ENCODE data around the gene FAM83E.

The FAM83E gene

GRCh38 chr19:48644355-48644754 lies 29.5 kb upstream of the FAM83E start:
- H3K4me3 ChIP-seq (ENCODE audit: severe bottlenecking) = no peak overlapping the region
- no peaks in the 10 kb centered on the region for H3K27me3 ChIP-seq (ENCODE audit: insufficient read depth, poor library complexity, severe bottlenecking)
- no peaks in the 10 kb centered on the region for H3K36me3 ChIP-seq (ENCODE audit: low read depth)
- H3K9me3 ChIP-seq (ENCODE audit: severe bottlenecking) = no peaks in the 10 kb centered on the region
- no peak for DNase-seq (ENCODE audit: low spot score)
- H3K27ac ChIP-seq (ENCODE audit: poor library complexity, severe bottlenecking) = no peak overlapping the region
- H3K4me1 ChIP-seq (ENCODE audit: insufficient read depth, poor library complexity, severe bottlenecking) = peaks cover 4% of the 10 kb centered on the region
- no peak for ATAC-seq (ENCODE audit: low read depth)
- TF ChIP-seq CTCF (IDR thresholded peaks at IDR 0.05; ENCODE audit: poor library complexity, severe bottlenecking) = no peak

GRCh38 chr19:48642862-48643261 lies 28.0 kb upstream of the FAM83E start:
- DNase-seq (ENCODE audit: low spot score) (no peak), ATAC-seq (ENCODE audit: low read depth) (no peak)
- Histone ChIP-seq H3K9me3 (ENCODE audit: severe bottlenecking) (no peaks in the 10 kb centered on the region), H3K4me1 (ENCODE audit: insufficient read depth, poor library complexity, severe bottlenecking) (no peaks in the 10 kb centered on the region), H3K36me3 (ENCODE audit: low read depth) (no peaks in the 10 kb centered on the region), H3K27me3 (ENCODE audit: insufficient read depth, poor library complexity, severe bottlenecking) (no peaks in the 10 kb centered on the region), H3K4me3 (ENCODE audit: severe bottlenecking) (no peak overlapping the region), H3K27ac (ENCODE audit: poor library complexity, severe bottlenecking) (no peak overlapping the region)
- no peak for TF ChIP-seq CTCF (IDR thresholded peaks at IDR 0.05; ENCODE audit: poor library complexity, severe bottlenecking)

- ATAC-seq (ENCODE audit: low read depth) (no peak), DNase-seq (ENCODE audit: low spot score) (no peak)
- Histone ChIP-seq H3K27ac (ENCODE audit: poor library complexity, severe bottlenecking) (no peak overlapping the region), H3K4me3 (ENCODE audit: severe bottlenecking) (no peak overlapping the region), H3K36me3 (ENCODE audit: low read depth) (no peaks in the 10 kb centered on the region), H3K9me3 (ENCODE audit: severe bottlenecking) (no peaks in the 10 kb centered on the region), H3K4me1 (ENCODE audit: insufficient read depth, poor library complexity, severe bottlenecking) (no peaks in the 10 kb centered on the region), H3K27me3 (ENCODE audit: insufficient read depth, poor library complexity, severe bottlenecking) (no peaks in the 10 kb centered on the region)
- TF ChIP-seq CTCF (IDR thresholded peaks at IDR 0.05; ENCODE audit: poor library complexity, severe bottlenecking) = no peak
These were observed 27.0 kb upstream of the FAM83E start for GRCh38 chr19:48641850-48642249.

- peaks cover 5% of the 10 kb centered on the region for H3K4me1 ChIP-seq (ENCODE audit: insufficient read depth, poor library complexity, severe bottlenecking)
- H3K27ac ChIP-seq (ENCODE audit: poor library complexity, severe bottlenecking) = no peak overlapping the region
- ATAC-seq (ENCODE audit: low read depth) (no peak), DNase-seq (ENCODE audit: low spot score) (no peak)
- no peak overlapping the region for H3K4me3 ChIP-seq (ENCODE audit: severe bottlenecking)
- no peaks in the 10 kb centered on the region for H3K27me3 ChIP-seq (ENCODE audit: insufficient read depth, poor library complexity, severe bottlenecking)
- TF ChIP-seq CTCF (IDR thresholded peaks at IDR 0.05; ENCODE audit: poor library complexity, severe bottlenecking) = no peak
- no peaks in the 10 kb centered on the region for H3K36me3 ChIP-seq (ENCODE audit: low read depth)
- no peaks in the 10 kb centered on the region for H3K9me3 ChIP-seq (ENCODE audit: severe bottlenecking)
These were observed 24.9 kb upstream of the FAM83E start for GRCh38 chr19:48639483-48640375.

GRCh38 chr19:48638831-48639381 lies 24.0 kb upstream of the FAM83E start:
- H3K4me3 ChIP-seq (ENCODE audit: severe bottlenecking) = no peak overlapping the region
- H3K36me3 ChIP-seq (ENCODE audit: low read depth) = no peaks in the 10 kb centered on the region
- H3K27me3 ChIP-seq (ENCODE audit: insufficient read depth, poor library complexity, severe bottlenecking) = no peaks in the 10 kb centered on the region
- H3K27ac ChIP-seq (ENCODE audit: poor library complexity, severe bottlenecking) = peak overlapping the region; percentile 90
- peaks cover 11% of the 10 kb centered on the region for H3K4me1 ChIP-seq (ENCODE audit: insufficient read depth, poor library complexity, severe bottlenecking)
- DNase-seq (ENCODE audit: low spot score) = no peak
- H3K9me3 ChIP-seq (ENCODE audit: severe bottlenecking) = no peaks in the 10 kb centered on the region
- no peak for ATAC-seq (ENCODE audit: low read depth)
- TF ChIP-seq CTCF (IDR thresholded peaks at IDR 0.05; ENCODE audit: poor library complexity, severe bottlenecking) = no peak

All from RWPE2 (cell line).